H1 (cell line): Measurements from ENCODE around the gene PRRC2A.

ENCODE experiments used
- BRCA1 ChIP-seq: IDR thresholded peaks from 2 replicates; pipeline ENCODE4 v1.6.1; 2012; ENCODE audit warnings: low read depth, low read length, improper control_type of control experiment
- CTCF ChIP-seq, 3 experiments: IDR thresholded peaks; 1 replicate in 2 of 3; 2 replicates in 1 of 3; pipeline versions ENCODE4 v1.5.1 to v1.6.1; 2011; ENCODE audit warnings: low read length in 3 of 3, mild to moderate bottlenecking in 3 of 3, inconsistent platforms in 2 of 3, low read depth in 1 of 3, moderate library complexity in 1 of 3; ENCODE audit not compliant: insufficient read depth in 1 of 3; ENCODE audit errors: control extremely low read depth in 1 of 3
- POLR2A ChIP-seq, 2 experiments: IDR thresholded peaks; 1 replicate in 1 of 2; 2 replicates in 1 of 2; pipeline ENCODE4 v1.6.1; 2011; ENCODE audit warnings: low read depth in 2 of 2, low read length in 2 of 2, mild to moderate bottlenecking in 2 of 2; ENCODE audit errors: control extremely low read depth in 1 of 2
- POLR2AphosphoS5 ChIP-seq: IDR thresholded peaks from 2 replicates; pipeline ENCODE4 v1.6.1; 2011; ENCODE audit warnings: low read depth, low read length
- TAF1 ChIP-seq: IDR thresholded peaks from 2 replicates; pipeline ENCODE4 v1.6.1; 2011; ENCODE audit warnings: mild to moderate bottlenecking, low read depth, low read length

GRCh38 chr6:31582230-31582643 lies 38.3 kb upstream of the PRRC2A start, which contains the start of gene LTB:
- TF ChIP-seq CTCF (IDR thresholded peaks at IDR 0.05; ENCODE audit: control extremely low read depth in 1 of 3, insufficient read depth in 1 of 3, low read depth in 1 of 3, low read length in 3 of 3) (no peak), TAF1 (no peak), POLR2AphosphoS5 (no peak), BRCA1 (no peak), POLR2A (IDR thresholded peaks at IDR 0.05; ENCODE audit: control extremely low read depth in 1 of 2, low read depth in 2 of 2, low read length in 2 of 2) (no peak)
